ENCODE data around the gene NAXE. TPM values are rescaled to one million over a fixed set of nuclear protein-coding genes. Genes with fewer than 3 reads are reported as not detected.

Gene NAXE
- total RNA-seq, 1 experiment from 2014 or later, result 96.6 TPM

DNA sequence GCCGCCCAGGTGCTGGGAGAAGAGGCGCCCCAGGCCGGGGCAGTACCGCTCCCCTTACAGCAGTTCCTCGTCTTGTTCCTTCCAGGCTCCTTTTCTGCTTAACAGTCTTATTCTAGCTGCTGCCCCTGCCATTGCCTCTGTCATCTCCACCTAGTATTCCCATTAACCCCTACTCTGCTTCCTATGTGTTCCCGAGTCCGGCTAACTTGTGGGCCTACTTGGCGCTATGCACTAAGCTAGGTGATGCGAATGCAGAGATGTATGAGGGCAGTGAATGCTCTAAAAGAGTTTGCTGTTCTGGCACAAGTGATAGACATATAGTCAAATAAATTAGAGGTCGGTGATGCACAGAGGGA lies 18.9 kb upstream of the NAXE start:
- no peak overlapping the region for H2AFZ ChIP-seq (ENCODE audit: low read length)

More for the DNA sequence above, 18.9 kb upstream of the NAXE start:
- no peaks in the 10 kb centered on the region for H3K23me2 ChIP-seq (ENCODE audit: insufficient read length, low read depth, low read length, poor library complexity, severe bottlenecking)
- H3K27ac ChIP-seq (ENCODE audit: insufficient read length, low read depth, low read length), result no peak overlapping the region
- H3K9me3 Mint-ChIP-seq, result no peaks in the 10 kb centered on the region
- H4K8ac ChIP-seq (replicated peaks; ENCODE audit: insufficient read length, low read depth, low read length), result no peak overlapping the region
- H2AK5ac ChIP-seq (ENCODE audit: insufficient read length, low read length), result no peak overlapping the region
- no peak overlapping the region; a peak in 1 of 7 replicates for H3K27ac Mint-ChIP-seq
- H3K79me1 ChIP-seq (ENCODE audit: insufficient read depth, low read depth, low read length, poor library complexity, severe bottlenecking), result no peaks in the 10 kb centered on the region
- no peaks in the 10 kb centered on the region; the same call in 1 of the 2 replicates for H3K79me2 ChIP-seq (ENCODE audit: insufficient read depth, low read length)
- no peak overlapping the region for H2BK15ac ChIP-seq (ENCODE audit: low read depth, low read length)
- TF ChIP-seq CTCF (conservative IDR thresholded peaks at IDR 0.05), result no peak
- H3K4me3 Mint-ChIP-seq, result peak overlapping the region; percentile 95 to 100
- WGBS (ENCODE audit: extremely low coverage, insufficient read length, low lambda C conversion rate), result no CpG with 5 or more reads among the region's 10 CpGs
- H3K4me1 ChIP-seq (ENCODE audit: insufficient read depth, low read length), result no peaks in the 10 kb centered on the region; the same call in 1 of the 2 replicates
- peak overlapping the region; percentile 80 for H3K4me2 ChIP-seq (ENCODE audit: insufficient read depth, insufficient read length, low read length)
- H3K4me1 Mint-ChIP-seq, result peaks cover 14 to 15% of the 10 kb centered on the region in 2 experiments
- H3K23ac ChIP-seq (ENCODE audit: insufficient read length, low read depth, low read length), result no peak overlapping the region
- H3K9me3 ChIP-seq (ENCODE audit: control insufficient read depth, low read depth, low read length), result no peaks in the 10 kb centered on the region
- H2BK12ac ChIP-seq (ENCODE audit: insufficient read length, low read depth, low read length), result no peak overlapping the region
- H3K14ac ChIP-seq (ENCODE audit: insufficient read depth, low read length), result no peak overlapping the region
- no peaks in the 10 kb centered on the region for H3K27me3 ChIP-seq (ENCODE audit: insufficient read depth, low read length)
- H3K4ac ChIP-seq (ENCODE audit: low read depth, low read length), result no peak overlapping the region
- H3K9ac ChIP-seq (ENCODE audit: extremely low read depth, insufficient read length, low read length), result no peak overlapping the region
- H3K36me3 Mint-ChIP-seq (ENCODE audit: insufficient read depth in 1 of 3, low read depth in 3 of 3), result peaks cover 6 to 16% (median 15%) of the 10 kb centered on the region in 3 experiments; a peak in 5 of 7 replicates
- H4K5ac ChIP-seq (ENCODE audit: insufficient read length, low read depth, low read length), result no peak overlapping the region
- peaks cover 7% of the 10 kb centered on the region for H3K27me3 Mint-ChIP-seq (ENCODE audit: low read depth)
- H2BK5ac ChIP-seq (ENCODE audit: insufficient read length, low read length), result no peak overlapping the region
- H4K91ac ChIP-seq (ENCODE audit: insufficient read length, low read depth, low read length), result no peak overlapping the region
- no peak overlapping the region for H2BK20ac ChIP-seq (ENCODE audit: low read depth, low read length, poor library complexity, severe bottlenecking)
- no peak overlapping the region for H3K18ac ChIP-seq (ENCODE audit: insufficient read length, low read depth, low read length)
- no peaks in the 10 kb centered on the region for H4K20me1 ChIP-seq (ENCODE audit: control insufficient read depth, insufficient read depth, insufficient read length)
- DNase-seq, result no peak
- H3K56ac ChIP-seq (ENCODE audit: insufficient read length, low read depth, low read length), result no peak overlapping the region
- H3T11ph ChIP-seq (ENCODE audit: low read length), result no peak overlapping the region
- no peak overlapping the region for H2BK120ac ChIP-seq (ENCODE audit: low read depth, low read length, poor library complexity, severe bottlenecking)

All from H9 (cell line).